ENCODE results near the gene GRK2. TPM values are rescaled to one million over a fixed set of nuclear protein-coding genes. Genes with fewer than 3 reads are reported as not detected.
A peak's percentile ranks its signal among the peaks of the same experiment; 100 is the strongest.

GRK2 gene
- total RNA-seq, 2 donors from 2014 or later: 27.4 to 36.3 TPM

DNA sequence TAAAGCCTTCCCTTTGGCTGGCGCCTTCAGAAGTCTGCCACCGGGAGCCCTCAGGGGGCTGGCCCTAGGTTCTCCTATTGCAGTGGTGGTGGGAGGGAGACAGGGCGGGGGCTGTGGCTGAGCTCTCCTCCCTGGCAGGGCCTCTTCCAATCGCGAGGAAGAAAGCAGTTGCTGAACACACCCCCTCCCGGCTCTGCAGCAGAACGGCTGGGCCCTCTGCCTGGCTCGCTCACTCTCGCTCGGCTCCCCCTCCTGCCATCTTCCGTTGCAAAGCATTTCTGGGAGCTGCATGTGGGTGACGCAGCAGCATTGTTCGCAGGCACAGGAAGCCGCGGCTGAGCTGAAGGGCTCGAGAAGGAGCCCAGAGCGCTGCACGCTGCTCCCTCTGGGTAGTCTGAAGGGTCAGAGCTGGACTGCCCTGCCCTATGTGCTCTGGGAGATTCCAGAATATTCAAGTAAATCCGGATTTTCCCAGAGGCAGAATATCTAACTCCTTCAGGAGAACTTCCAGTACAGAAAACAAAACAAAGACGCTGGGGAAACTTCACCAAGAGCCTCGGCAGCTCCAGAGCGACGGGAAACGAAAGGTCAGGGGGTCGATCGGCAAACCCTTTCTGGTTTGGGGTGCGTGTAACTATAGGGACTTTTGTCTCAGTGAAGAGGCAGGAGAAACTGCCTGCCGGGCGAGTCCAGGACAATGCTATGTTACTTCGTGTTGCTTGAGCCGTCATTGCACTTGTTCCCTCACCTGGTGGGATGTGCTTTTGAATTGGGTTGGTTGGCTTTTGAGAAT, 26.3 kb upstream of the GRK2 start:
- peak; percentile 88 to 97 (median 96) for TF ChIP-seq POLR2A (IDR thresholded peaks at IDR 0.05)
- TF ChIP-seq, protein P1, sequence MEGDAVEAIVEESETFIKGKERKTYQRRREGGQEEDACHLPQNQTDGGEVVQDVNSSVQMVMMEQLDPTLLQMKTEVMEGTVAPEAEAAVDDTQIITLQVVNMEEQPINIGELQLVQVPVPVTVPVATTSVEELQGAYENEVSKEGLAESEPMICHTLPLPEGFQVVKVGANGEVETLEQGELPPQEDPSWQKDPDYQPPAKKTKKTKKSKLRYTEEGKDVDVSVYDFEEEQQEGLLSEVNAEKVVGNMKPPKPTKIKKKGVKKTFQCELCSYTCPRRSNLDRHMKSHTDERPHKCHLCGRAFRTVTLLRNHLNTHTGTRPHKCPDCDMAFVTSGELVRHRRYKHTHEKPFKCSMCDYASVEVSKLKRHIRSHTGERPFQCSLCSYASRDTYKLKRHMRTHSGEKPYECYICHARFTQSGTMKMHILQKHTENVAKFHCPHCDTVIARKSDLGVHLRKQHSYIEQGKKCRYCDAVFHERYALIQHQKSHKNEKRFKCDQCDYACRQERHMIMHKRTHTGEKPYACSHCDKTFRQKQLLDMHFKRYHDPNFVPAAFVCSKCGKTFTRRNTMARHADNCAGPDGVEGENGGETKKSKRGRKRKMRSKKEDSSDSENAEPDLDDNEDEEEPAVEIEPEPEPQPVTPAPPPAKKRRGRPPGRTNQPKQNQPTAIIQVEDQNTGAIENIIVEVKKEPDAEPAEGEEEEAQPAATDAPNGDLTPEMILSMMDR (IDR thresholded peaks at IDR 0.05): peak in 3 of 7 experiments; percentile 12 to 41 (median 33)
- peak overlapping the region; percentile 28 to 60 for H3K4me3 ChIP-seq
- intact Hi-C loops (cut with DNase I): no loop called here
- H3K27me3 ChIP-seq: no peaks in the 10 kb centered on the region
- H3K9me3 ChIP-seq: no peaks in the 10 kb centered on the region
- WGBS, 2 donors: 0% methylated on average over 13 to 31 of the region's 31 CpGs
- H3K4me1 ChIP-seq: peaks cover 42% of the 10 kb centered on the region
- H3K27ac ChIP-seq: peak overlapping the region; percentile 82 to 97 (median 89)
- peak; percentile 97 to 99 (median 98) for DNase-seq
- H3K36me3 ChIP-seq (replicated peaks in 1 of 2; ENCODE audit: insufficient read depth in 1 of 2, low read depth in 2 of 2): peaks cover 0 to under 1% of the 10 kb centered on the region in 2 donors
- ATAC-seq: peak; percentile 97

DNA sequence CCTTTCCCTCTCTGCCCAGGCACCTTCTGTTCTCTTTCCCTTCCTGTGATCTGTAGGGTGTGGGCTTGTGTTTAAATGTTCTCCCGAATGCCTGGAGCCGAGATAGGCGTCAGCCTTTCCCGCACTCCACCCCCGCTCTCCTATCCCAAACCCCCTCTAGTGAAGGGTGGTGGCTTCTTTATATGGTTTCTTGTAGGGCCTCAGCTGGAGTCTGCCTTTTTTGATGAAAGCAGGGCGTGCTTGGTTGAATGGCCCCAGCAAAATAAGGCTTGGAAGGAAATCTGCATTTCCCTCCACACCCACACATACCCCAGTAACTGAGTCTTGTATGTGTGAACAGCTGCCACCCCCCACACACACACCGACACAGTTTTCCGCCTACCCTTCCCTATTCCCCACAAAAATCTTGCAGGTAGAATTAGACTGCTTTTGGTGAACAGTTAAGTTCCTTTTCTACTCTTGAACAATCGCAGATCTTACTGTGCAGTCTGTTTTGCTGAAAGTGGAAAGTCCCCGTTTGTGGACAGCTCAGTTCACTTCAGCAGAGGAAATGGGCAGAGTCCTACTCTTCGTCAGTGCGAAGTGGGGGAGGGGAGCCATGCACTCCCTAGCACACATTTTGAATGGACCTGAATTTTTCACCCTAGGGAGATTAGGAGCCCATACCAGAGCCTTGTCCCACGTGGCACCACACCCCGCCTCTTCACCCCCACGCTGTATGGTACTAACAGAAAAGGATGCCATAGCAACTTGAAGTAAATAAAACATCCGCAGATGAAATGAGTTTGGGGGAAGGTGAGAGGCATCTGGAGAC, 25.5 kb upstream of the GRK2 start:
- intact Hi-C loops (cut with DNase I): no loop called here

DNA sequence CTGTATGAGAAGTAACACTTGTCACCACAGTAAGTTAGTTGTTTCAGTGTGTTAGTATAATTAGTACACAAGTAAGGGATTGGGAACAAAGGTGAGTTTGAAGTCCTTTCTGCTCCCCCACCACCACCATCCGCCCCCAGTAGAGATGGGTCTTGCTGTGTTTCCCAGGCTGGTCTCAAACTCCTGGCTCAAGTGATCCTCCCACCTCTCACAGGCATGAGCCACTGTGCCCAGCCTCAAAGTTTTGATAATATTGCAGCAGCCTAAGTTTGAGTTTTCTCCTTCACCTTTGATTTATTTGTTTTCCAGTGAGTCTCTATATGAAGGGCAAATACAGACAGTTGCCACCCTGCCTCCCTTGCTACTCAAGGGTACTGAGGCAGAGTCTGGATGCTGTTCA, 23.7 kb upstream of the GRK2 start:
- peaks cover 42% of the 10 kb centered on the region for H3K4me1 ChIP-seq
- no peak overlapping the region for H3K4me3 ChIP-seq
- no peaks in the 10 kb centered on the region for H3K9me3 ChIP-seq
- peaks cover 0 to 18% of the 10 kb centered on the region in 2 donors for H3K36me3 ChIP-seq (replicated peaks in 1 of 2; ENCODE audit: insufficient read depth in 1 of 2, low read depth in 2 of 2)
- no peaks in the 10 kb centered on the region for H3K27me3 ChIP-seq
- no peak for ATAC-seq
- WGBS, 2 donors: 81 to 82% methylated on average over 1 of the region's 1 CpG
- intact Hi-C loops (cut with DNase I): no loop called here
- TF ChIP-seq, protein P1 (IDR thresholded peaks at IDR 0.05): no peak
- TF ChIP-seq POLR2A (IDR thresholded peaks at IDR 0.05): no peak
- H3K27ac ChIP-seq: no peak overlapping the region
- DNase-seq: no peak

More for the DNA sequence above, 25.5 kb upstream of the GRK2 start:
- Histone ChIP-seq H3K4me1 (peaks cover 42% of the 10 kb centered on the region), H3K36me3 (replicated peaks in 1 of 2; ENCODE audit: insufficient read depth in 1 of 2, low read depth in 2 of 2) (peaks cover 0 to 9% of the 10 kb centered on the region in 2 donors), H3K27me3 (no peaks in the 10 kb centered on the region), H3K4me3 (peak overlapping the region; percentile 28 to 60), H3K9me3 (no peaks in the 10 kb centered on the region), H3K27ac (peak overlapping the region; percentile 74 to 97 (median 89))
- ATAC-seq (peak; percentile 15), DNase-seq (peak; percentile 64 to 74 (median 70))
- peak in 2 of 3 donors; percentile 13 to 53 for TF ChIP-seq POLR2A (IDR thresholded peaks at IDR 0.05)
- TF ChIP-seq, protein P1 (IDR thresholded peaks at IDR 0.05): no peak
- WGBS, 2 donors: 2 to 3% methylated on average over 16 of the region's 16 CpGs

DNA sequence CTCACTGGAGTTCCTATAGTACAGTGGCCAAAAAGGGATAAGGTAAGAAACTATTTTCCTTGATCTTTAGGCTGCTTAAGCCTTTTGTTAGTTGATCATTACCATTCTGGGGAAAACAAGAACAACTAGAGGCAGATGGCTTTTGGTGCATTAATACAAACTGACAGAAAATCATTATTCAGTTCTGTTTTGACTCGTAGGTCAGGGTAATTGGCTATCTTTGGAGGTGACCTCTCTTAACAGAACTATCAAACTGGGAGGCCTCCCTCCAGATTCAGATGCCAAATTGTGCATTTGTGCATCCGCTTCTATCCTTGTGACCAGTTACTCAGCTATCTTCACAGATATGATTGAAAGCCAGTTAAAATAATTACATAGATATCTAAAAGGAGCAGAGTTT, 23.2 kb upstream of the GRK2 start:
- TF ChIP-seq POLR2A (IDR thresholded peaks at IDR 0.05): no peak
- TF ChIP-seq, protein P1 (IDR thresholded peaks at IDR 0.05): no peak
- 60 to 63% methylated on average over 2 of the region's 2 CpGs for WGBS, 2 donors
- Histone ChIP-seq H3K27ac (no peak overlapping the region), H3K9me3 (no peaks in the 10 kb centered on the region), H3K4me3 (no peak overlapping the region), H3K36me3 (replicated peaks in 1 of 2; ENCODE audit: insufficient read depth in 1 of 2, low read depth in 2 of 2) (peaks cover 0 to 22% of the 10 kb centered on the region in 2 donors), H3K27me3 (no peaks in the 10 kb centered on the region), H3K4me1 (peaks cover 42% of the 10 kb centered on the region)
- intact Hi-C loops (cut with DNase I): no loop called here
- ATAC-seq (no peak), DNase-seq (no peak)

Measured in body of pancreas (tissue), 4 donors.